HG02981 (cell line): Measurements from ENCODE around the gene TIAM2.
A peak's percentile ranks its signal among the peaks of the same experiment; 100 is the strongest.

ENCODE experiments used
- ATAC-seq: cut with Tn5 transposase; IDR thresholded peaks from one replicate; pipeline ENCODE4 v1.9.1; 2021; ENCODE audit warnings: mild to moderate bottlenecking, moderate library complexity; ENCODE audit not compliant: unreplicated experiment

TIAM2 gene

GRCh38 chr6:155023717-155024116 lies 28.6 kb downstream of the TIAM2 start:
- no peak for ATAC-seq

GRCh38 chr6:155024391-155025027 lies 29.4 kb downstream of the TIAM2 start:
- ATAC-seq = no peak

- ATAC-seq = no peak
Observed at GRCh38 chr6:155026022-155026705, 31.0 kb downstream of the TIAM2 start.

- ATAC-seq = no peak
Observed at GRCh38 chr6:155026706-155027045, 31.6 kb downstream of the TIAM2 start.

GRCh38 chr6:155030148-155030720 lies 35.1 kb downstream of the TIAM2 start:
- ATAC-seq = no peak

GRCh38 chr6:155031091-155031490 lies 36.0 kb downstream of the TIAM2 start:
- ATAC-seq = no peak

- ATAC-seq = no peak
Observed at GRCh38 chr6:155033021-155033791, 38.1 kb downstream of the TIAM2 start.

- no peak for ATAC-seq
Observed at GRCh38 chr6:155036907-155037306, 41.8 kb downstream of the TIAM2 start.

GRCh38 chr6:155038104-155038503 lies 43.0 kb downstream of the TIAM2 start:
- ATAC-seq = no peak

- no peak for ATAC-seq
Observed at GRCh38 chr6:155038527-155038926, 43.4 kb downstream of the TIAM2 start.

GRCh38 chr6:155039618-155040017 lies 44.5 kb downstream of the TIAM2 start:
- ATAC-seq = no peak

GRCh38 chr6:155040154-155040553 lies 45.0 kb downstream of the TIAM2 start:
- ATAC-seq = no peak

- ATAC-seq = no peak
Observed at GRCh38 chr6:155040901-155041650, 46.0 kb downstream of the TIAM2 start.

- ATAC-seq = no peak
Observed at GRCh38 chr6:155041741-155042279, 46.7 kb downstream of the TIAM2 start.

- ATAC-seq = no peak
Observed at GRCh38 chr6:155042983-155043382, 47.9 kb downstream of the TIAM2 start.

GRCh38 chr6:155045561-155046404 lies 50.7 kb downstream of the TIAM2 start:
- ATAC-seq = no peak

- no peak for ATAC-seq
Observed at GRCh38 chr6:155047523-155047922, 52.4 kb downstream of the TIAM2 start.

GRCh38 chr6:155050311-155050710 lies 55.2 kb downstream of the TIAM2 start:
- ATAC-seq = peak; percentile 87

GRCh38 chr6:155054491-155055250 lies 59.6 kb downstream of the TIAM2 start:
- no peak for ATAC-seq
